KMS-11 (cell line): ENCODE data around the gene RNASEH2A.

Source experiments
- H2AFZ ChIP-seq: fragments of 200-600 bp; sonication (generic); 2 replicates; pipeline ENCODE4 v1.6.1; 2016; ENCODE audit warnings: antibody characterized with exemption, mixed run types, low read depth
- H3K27ac ChIP-seq: fragments of 200-600 bp; sonication (generic); 2 replicates; pipeline ENCODE4 v1.6.1; 2016; ENCODE audit warnings: mild to moderate bottlenecking, mixed run types
- H3K27me3 ChIP-seq: fragments of 200-600 bp; sonication (generic); 2 replicates; pipeline ENCODE4 v1.6.1; 2017; ENCODE audit warnings: mild to moderate bottlenecking, low read depth, mixed run types, moderate library complexity; ENCODE audit not compliant: insufficient read depth
- H3K36me3 ChIP-seq: fragments of 200-600 bp; sonication (generic); 2 replicates; pipeline ENCODE4 v1.6.1; 2017; ENCODE audit warnings: mild to moderate bottlenecking, mixed run types; ENCODE audit not compliant: insufficient read depth
- H3K4me1 ChIP-seq: fragments of 200-600 bp; sonication (generic); 2 replicates; pipeline ENCODE4 v1.6.1; 2016; ENCODE audit warnings: mild to moderate bottlenecking, low read depth, mixed run types; ENCODE audit not compliant: poor library complexity, severe bottlenecking
- H3K4me2 ChIP-seq: fragments of 200-600 bp; sonication (generic); 2 replicates; pipeline ENCODE4 v1.7.0; 2016; ENCODE audit warnings: mild to moderate bottlenecking, mixed run types
- H3K4me3 ChIP-seq: fragments of 200-600 bp; sonication (generic); IDR thresholded peaks from 2 replicates; pipeline ENCODE4 v1.6.1; 2017; ENCODE audit warnings: low read depth, low read length, mixed read lengths; ENCODE audit not compliant: insufficient read depth
- H3K79me2 ChIP-seq: fragments of 200-600 bp; sonication (generic); 2 replicates; pipeline ENCODE4 v1.6.1; 2016; ENCODE audit warnings: low read depth, mixed run types; ENCODE audit not compliant: insufficient read depth
- H3K9ac ChIP-seq: fragments of 200-600 bp; sonication (generic); 2 replicates; pipeline ENCODE4 v1.6.1; 2016; ENCODE audit warnings: mild to moderate bottlenecking, mixed run types
- H4K20me1 ChIP-seq: fragments of 200-600 bp; sonication (generic); 2 replicates; pipeline ENCODE4 v1.6.1; 2016; ENCODE audit warnings: mild to moderate bottlenecking, mixed run types; ENCODE audit not compliant: insufficient read depth
- CTCF ChIP-seq: fragments of 200-600 bp; sonication (generic); conservative IDR thresholded peaks from 2 replicates; pipeline ENCODE4 v1.6.1; 2017; ENCODE audit warnings: low read depth, mild to moderate bottlenecking, antibody characterized with exemption, low read length, moderate library complexity, mixed read lengths

Gene RNASEH2A

GRCh38 chr19:12764698-12765097, 41.7 kb upstream of the RNASEH2A start:
- Histone ChIP-seq H3K4me3 (no peak overlapping the region), H3K27me3 (no peaks in the 10 kb centered on the region; the same call in 1 of the 2 replicates), H3K4me1 (no peaks in the 10 kb centered on the region), H3K36me3 (no peaks in the 10 kb centered on the region), H4K20me1 (no peaks in the 10 kb centered on the region), H3K4me2 (no peak overlapping the region), H3K27ac (no peak overlapping the region), H2AFZ (no peak overlapping the region), H3K79me2 (no peaks in the 10 kb centered on the region), H3K9ac (no peak overlapping the region)
- TF ChIP-seq CTCF: no peak

GRCh38 chr19:12766051-12766521, 40.3 kb upstream of the RNASEH2A start:
- H3K9ac ChIP-seq: no peak overlapping the region
- H3K27me3 ChIP-seq: no peaks in the 10 kb centered on the region
- H3K36me3 ChIP-seq: no peaks in the 10 kb centered on the region
- peak; percentile 85 for TF ChIP-seq CTCF
- no peaks in the 10 kb centered on the region for H4K20me1 ChIP-seq
- no peaks in the 10 kb centered on the region for H3K79me2 ChIP-seq
- H2AFZ ChIP-seq: peak overlapping the region; percentile 61; the same call in 1 of the 2 replicates
- H3K4me1 ChIP-seq: no peaks in the 10 kb centered on the region
- H3K4me3 ChIP-seq: no peak overlapping the region
- no peak overlapping the region for H3K27ac ChIP-seq
- peak overlapping the region; percentile 80 for H3K4me2 ChIP-seq

GRCh38 chr19:12767150-12767549, 39.2 kb upstream of the RNASEH2A start:
- H3K36me3 ChIP-seq: no peaks in the 10 kb centered on the region
- H3K27me3 ChIP-seq: no peaks in the 10 kb centered on the region
- H4K20me1 ChIP-seq: no peaks in the 10 kb centered on the region
- H3K4me2 ChIP-seq: no peak overlapping the region
- H2AFZ ChIP-seq: no peak overlapping the region
- no peaks in the 10 kb centered on the region for H3K79me2 ChIP-seq
- TF ChIP-seq CTCF: no peak
- peaks cover 3% of the 10 kb centered on the region for H3K4me1 ChIP-seq
- H3K4me3 ChIP-seq: no peak overlapping the region
- H3K27ac ChIP-seq: no peak overlapping the region
- H3K9ac ChIP-seq: no peak overlapping the region

GRCh38 chr19:12767666-12768065, 38.7 kb upstream of the RNASEH2A start:
- Histone ChIP-seq H3K4me2 (no peak overlapping the region), H3K27ac (no peak overlapping the region), H3K9ac (no peak overlapping the region), H3K27me3 (no peaks in the 10 kb centered on the region), H3K79me2 (no peaks in the 10 kb centered on the region), H3K4me1 (peaks cover 3% of the 10 kb centered on the region), H3K4me3 (no peak overlapping the region), H4K20me1 (no peaks in the 10 kb centered on the region), H2AFZ (no peak overlapping the region), H3K36me3 (no peaks in the 10 kb centered on the region)
- TF ChIP-seq CTCF: no peak
